Loucy (cell line): Measurements from ENCODE around the gene TBX21.

Experiments
- H2AFZ ChIP-seq: fragments of 200-600 bp; sonication (generic); 2 replicates; pipeline ENCODE4 v1.6.0; 2016; ENCODE audit warnings: antibody characterized with exemption, mild to moderate bottlenecking, low read length, moderate library complexity
- H3F3A ChIP-seq: fragments of 200-600 bp; 2 replicates; pipeline ENCODE4 v1.6.0; 2016; ENCODE audit warnings: antibody characterized with exemption, low read depth, mild to moderate bottlenecking
- H3K27me3 ChIP-seq: fragments of 200-600 bp; sonication (generic); 2 replicates; pipeline ENCODE4 v1.6.1; 2014; ENCODE audit warnings: low read length, mild to moderate bottlenecking; ENCODE audit not compliant: insufficient read depth, poor library complexity, severe bottlenecking
- H3K36me3 ChIP-seq: fragments of 200-600 bp; sonication (generic); 2 replicates; pipeline ENCODE4 v1.6.1; 2016; ENCODE audit warnings: low read length; ENCODE audit not compliant: insufficient read depth
- H3K4me1 ChIP-seq: fragments of 200-600 bp; sonication (generic); 2 replicates; pipeline ENCODE4 v1.5.1; 2014; ENCODE audit warnings: low read length, mild to moderate bottlenecking; ENCODE audit not compliant: insufficient read depth, poor library complexity, severe bottlenecking
- H3K4me2 ChIP-seq: fragments of 200-600 bp; sonication (generic); 2 replicates; pipeline ENCODE4 v1.6.0; 2014; ENCODE audit warnings: antibody characterized with exemption, low read length, low read depth, mild to moderate bottlenecking; ENCODE audit not compliant: poor library complexity, severe bottlenecking
- H3K4me3 ChIP-seq: fragments of 200-600 bp; sonication (generic); 2 replicates; pipeline ENCODE4 v1.5.1; 2014; ENCODE audit warnings: low read length, mild to moderate bottlenecking, mixed read lengths; ENCODE audit not compliant: poor library complexity, severe bottlenecking
- H3K79me2 ChIP-seq: fragments of 200-600 bp; sonication (generic); 2 replicates; pipeline ENCODE4 v1.6.1; 2014; ENCODE audit warnings: low read length; ENCODE audit not compliant: insufficient read depth
- H3K9ac ChIP-seq: fragments of 200-600 bp; sonication (generic); 2 replicates; pipeline ENCODE4 v1.6.0; 2014; ENCODE audit warnings: mild to moderate bottlenecking, low read depth, low read length, moderate library complexity; ENCODE audit not compliant: poor library complexity, severe bottlenecking
- H3K9me2 ChIP-seq: fragments of 200-600 bp; sonication (generic); replicated peaks from 2 replicates; pipeline ENCODE4 v1.6.1; 2016; ENCODE audit warnings: low read depth, low read length, mixed read lengths
- H3K9me3 ChIP-seq: fragments of 200-600 bp; sonication (generic); 2 replicates; pipeline ENCODE4 v1.6.1; 2014; ENCODE audit warnings: mild to moderate bottlenecking, antibody characterized with exemption, low read length, low read depth; ENCODE audit not compliant: insufficient read depth
- H4K20me1 ChIP-seq: fragments of 200-600 bp; sonication (generic); 2 replicates; pipeline ENCODE4 v1.6.0; 2014; ENCODE audit warnings: antibody characterized with exemption, low read length, mild to moderate bottlenecking; ENCODE audit not compliant: insufficient read depth, poor library complexity, severe bottlenecking
- CTCF ChIP-seq: fragments of 200-600 bp; sonication (generic); conservative IDR thresholded peaks from 2 replicates; pipeline ENCODE4 v1.5.1; 2014; ENCODE audit warnings: mild to moderate bottlenecking, antibody characterized with exemption, low read length
- EZH2phosphoT487 ChIP-seq: fragments of 200-600 bp; IDR thresholded peaks from 2 replicates; pipeline ENCODE4 v1.6.1; 2018; ENCODE audit warnings: antibody characterized with exemption, mild to moderate bottlenecking, moderate library complexity, borderline replicate concordance

TBX21 gene

DNA sequence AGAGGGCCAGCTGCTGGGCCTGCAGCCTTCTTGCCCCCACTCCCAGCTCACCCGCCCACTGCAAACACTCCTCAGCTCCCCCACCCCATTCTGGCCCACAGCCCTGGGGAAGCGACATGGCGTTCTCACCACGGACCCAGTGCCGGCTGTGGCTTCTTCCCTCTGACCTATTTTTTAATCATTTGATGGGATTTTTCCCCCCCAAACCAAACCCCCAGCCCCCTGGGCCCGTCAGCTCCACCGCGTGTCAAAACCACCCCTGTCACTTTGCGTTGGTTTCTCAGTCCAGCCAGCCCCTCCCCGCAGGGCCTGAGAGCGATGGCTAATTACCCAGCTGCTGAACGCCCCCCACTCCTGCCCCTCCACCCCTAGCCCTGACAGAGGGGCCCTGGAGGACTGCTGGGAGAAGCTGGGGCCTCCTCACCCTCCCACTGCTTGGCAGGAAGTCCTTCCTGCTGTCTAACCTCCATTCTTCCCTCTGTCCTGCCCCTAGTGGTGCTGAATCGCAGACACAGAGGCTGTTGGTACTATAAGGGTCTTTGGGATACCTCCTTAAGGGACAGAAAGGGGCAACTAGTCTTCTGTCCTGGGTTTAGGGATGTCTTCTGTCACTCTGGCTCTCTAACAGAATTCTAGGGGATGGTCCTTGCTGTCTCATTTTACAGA, 7.5 kb upstream of the TBX21 start:
- peaks cover 11% of the 10 kb centered on the region for H3K4me1 ChIP-seq
- no peaks in the 10 kb centered on the region for H3K79me2 ChIP-seq
- no peaks in the 10 kb centered on the region for H3K27me3 ChIP-seq
- no peak overlapping the region for H2AFZ ChIP-seq
- H3K9me2 ChIP-seq: no peaks in the 10 kb centered on the region
- H3K9me3 ChIP-seq: no peaks in the 10 kb centered on the region
- H3K36me3 ChIP-seq: no peaks in the 10 kb centered on the region
- no peak overlapping the region for H3K4me3 ChIP-seq
- TF ChIP-seq CTCF (no peak; the same call in 1 of the 2 replicates), EZH2phosphoT487 (no peak)
- no peak overlapping the region for H3K9ac ChIP-seq
- H3F3A ChIP-seq: no peaks in the 10 kb centered on the region
- H3K4me2 ChIP-seq: no peak overlapping the region
- H4K20me1 ChIP-seq: no peaks in the 10 kb centered on the region

DNA sequence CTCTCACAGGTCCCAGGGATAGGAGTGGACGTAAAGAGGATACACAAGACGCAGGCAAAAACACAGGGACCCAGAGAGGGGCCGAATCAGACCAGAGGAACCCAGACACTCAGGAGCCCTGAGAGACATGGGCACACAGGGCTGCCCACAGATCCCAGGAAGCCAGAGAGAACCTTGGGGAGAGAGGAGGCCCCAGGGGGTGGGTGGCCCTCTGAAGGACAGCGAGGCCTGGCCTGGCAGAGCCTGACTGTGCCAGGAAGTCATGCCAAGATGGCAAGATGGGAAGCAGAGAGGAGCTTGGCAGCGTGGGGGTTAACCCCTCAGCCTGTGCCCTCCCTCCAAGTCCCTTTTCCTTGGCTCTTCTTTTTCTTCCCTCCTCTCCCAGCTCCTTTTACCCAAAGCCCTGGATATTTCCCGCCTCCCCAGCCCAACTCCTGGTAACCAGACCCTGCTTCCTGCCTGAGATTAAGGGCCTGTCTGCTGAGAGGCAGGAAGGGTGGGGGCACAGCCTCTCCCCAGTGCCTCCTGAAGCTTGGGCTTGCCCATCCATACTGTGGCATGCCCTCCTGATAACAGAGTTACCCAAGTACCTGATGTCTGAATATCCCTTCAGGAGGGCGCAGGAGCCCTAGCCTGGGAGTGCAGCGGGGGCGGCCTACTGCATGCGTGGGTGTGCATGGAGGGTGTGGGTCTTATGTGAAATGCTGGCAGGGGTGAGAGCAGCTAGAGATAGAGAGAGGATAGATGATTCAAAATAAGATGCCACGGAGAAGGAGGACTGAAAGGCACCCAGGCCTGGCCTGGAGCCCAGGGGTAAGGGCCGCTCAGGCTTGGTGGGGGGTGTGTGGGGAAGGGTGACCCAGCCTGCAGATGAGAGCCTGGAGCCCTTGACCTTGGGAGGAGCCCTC, 6.0 kb upstream of the TBX21 start:
- Histone ChIP-seq H3F3A (no peaks in the 10 kb centered on the region), H3K9me3 (no peaks in the 10 kb centered on the region), H3K4me3 (no peak overlapping the region), H3K79me2 (no peaks in the 10 kb centered on the region), H3K4me1 (peaks cover 16% of the 10 kb centered on the region), H4K20me1 (no peaks in the 10 kb centered on the region), H2AFZ (no peak overlapping the region), H3K36me3 (no peaks in the 10 kb centered on the region), H3K4me2 (no peak overlapping the region), H3K9me2 (no peaks in the 10 kb centered on the region), H3K9ac (peak overlapping the region; percentile 35), H3K27me3 (no peaks in the 10 kb centered on the region)
- TF ChIP-seq EZH2phosphoT487 (no peak), CTCF (no peak)

GRCh38 chr17:47727704-47728036, 5.4 kb upstream of the TBX21 start:
- Histone ChIP-seq H3K9me2 (no peaks in the 10 kb centered on the region), H3K36me3 (no peaks in the 10 kb centered on the region), H3K4me2 (no peak overlapping the region), H3K9ac (peak overlapping the region; percentile 35), H3K4me3 (no peak overlapping the region), H3K79me2 (no peaks in the 10 kb centered on the region), H3F3A (no peaks in the 10 kb centered on the region), H4K20me1 (no peaks in the 10 kb centered on the region), H3K9me3 (no peaks in the 10 kb centered on the region), H3K27me3 (no peaks in the 10 kb centered on the region), H2AFZ (no peak overlapping the region), H3K4me1 (peaks cover 22% of the 10 kb centered on the region)
- TF ChIP-seq EZH2phosphoT487 (no peak), CTCF (no peak)
